Muscle layer of colon (tissue), 2 donors: ENCODE measurements around the gene CYP27A1.

ENCODE experiments used
- H3K27ac ChIP-seq: one replicate; pipeline ENCODE4 v1.7.0; 2013; ENCODE audit warnings: low read depth, mild to moderate bottlenecking, low read length, moderate library complexity
- H3K27me3 ChIP-seq, 2 donors: one replicate each; pipeline ENCODE4 v1.7.0; 2013; ENCODE audit warnings: low read length in 2 of 2, mild to moderate bottlenecking in 2 of 2; ENCODE audit not compliant: insufficient read depth in 2 of 2, control insufficient read depth in 1 of 2
- H3K36me3 ChIP-seq: one replicate; pipeline ENCODE4 v1.7.0; 2013; ENCODE audit warnings: mild to moderate bottlenecking, low read length; ENCODE audit not compliant: insufficient read depth
- H3K4me1 ChIP-seq: one replicate; pipeline ENCODE4 v1.7.0; 2013; ENCODE audit warnings: mild to moderate bottlenecking, low read length; ENCODE audit not compliant: insufficient read depth
- H3K4me3 ChIP-seq, 2 donors: one replicate each; pipeline ENCODE4 v1.7.0; 2013; ENCODE audit warnings: low read length in 2 of 2, low read depth in 1 of 2, mild to moderate bottlenecking in 1 of 2, moderate library complexity in 1 of 2
- H3K9ac ChIP-seq: one replicate; pipeline ENCODE4 v1.7.0; 2013; ENCODE audit warnings: low read length
- H3K9me3 ChIP-seq: one replicate; pipeline ENCODE4 v1.7.0; 2013; ENCODE audit warnings: mild to moderate bottlenecking, low read length
- donor health status: abdominal sarcoma.
- donor health status: Adenocarcinoma of cecum.

Gene CYP27A1

DNA sequence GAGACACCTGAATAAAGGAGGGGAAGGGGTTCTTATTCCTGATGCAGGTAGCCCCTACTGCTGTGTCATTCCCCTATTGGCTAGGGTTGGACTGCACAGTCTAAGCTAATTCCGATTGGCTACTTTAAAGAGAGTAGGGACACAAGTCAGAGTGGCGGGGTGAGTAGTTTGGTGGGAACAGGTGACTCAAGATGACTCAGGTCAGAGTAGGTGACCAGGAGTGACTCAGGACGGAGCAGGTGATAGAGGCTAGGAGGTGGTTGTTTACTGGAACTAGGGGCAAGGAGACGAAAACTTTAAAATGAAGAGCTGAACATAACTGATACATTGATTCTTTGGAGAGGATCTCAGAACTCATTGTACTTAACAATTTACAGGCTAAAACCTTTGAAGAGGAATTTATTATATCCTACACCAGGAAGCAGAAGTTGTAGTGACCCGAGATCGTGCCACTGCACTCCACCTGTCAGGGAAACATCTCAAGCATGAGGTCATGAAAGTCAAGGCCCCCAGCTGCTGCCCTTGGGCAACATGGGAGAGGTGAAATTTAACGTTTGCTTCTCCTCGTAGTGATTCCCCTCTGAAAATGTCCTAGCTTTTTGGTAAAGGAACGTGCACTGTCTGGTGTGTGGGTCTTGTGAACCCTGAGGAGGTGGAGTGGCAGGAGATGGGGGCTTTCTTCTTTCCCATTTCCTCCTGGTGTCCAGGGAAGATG is 4.5 kb upstream of the CYP27A1 start:
- Histone ChIP-seq H3K9ac (no peak overlapping the region), H3K27ac (no peak overlapping the region), H3K4me3 (no peak overlapping the region), H3K36me3 (no peaks in the 10 kb centered on the region), H3K27me3 (peaks cover 0 to 5% of the 10 kb centered on the region in 2 donors), H3K4me1 (no peaks in the 10 kb centered on the region), H3K9me3 (no peaks in the 10 kb centered on the region)

DNA sequence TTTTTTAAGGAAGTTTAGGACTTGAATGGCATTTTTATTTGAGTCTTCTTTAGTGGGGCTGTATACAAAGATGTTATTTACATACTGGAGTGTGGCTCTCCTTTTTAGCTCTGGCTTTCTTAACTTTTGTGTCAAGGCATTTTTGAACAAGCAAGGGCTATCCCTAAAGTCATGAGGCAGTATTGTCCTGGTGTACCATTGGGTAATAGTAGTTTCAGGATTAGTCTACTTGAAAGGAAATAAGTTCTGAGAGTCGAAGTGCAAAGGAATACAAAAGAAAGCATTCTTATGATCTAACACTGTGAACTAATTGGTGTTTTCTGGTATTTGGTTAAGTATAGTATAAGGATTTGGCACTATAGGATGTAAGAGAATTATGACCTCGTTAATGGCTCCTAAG is 1.9 kb upstream of the CYP27A1 start:
- no peaks in the 10 kb centered on the region for H3K36me3 ChIP-seq
- no peaks in the 10 kb centered on the region for H3K9me3 ChIP-seq
- peaks cover 4% of the 10 kb centered on the region for H3K4me1 ChIP-seq
- H3K27ac ChIP-seq, result no peak overlapping the region
- no peak overlapping the region for H3K9ac ChIP-seq
- no peak overlapping the region for H3K4me3 ChIP-seq
- peaks cover 0 to 5% of the 10 kb centered on the region in 2 donors for H3K27me3 ChIP-seq

DNA sequence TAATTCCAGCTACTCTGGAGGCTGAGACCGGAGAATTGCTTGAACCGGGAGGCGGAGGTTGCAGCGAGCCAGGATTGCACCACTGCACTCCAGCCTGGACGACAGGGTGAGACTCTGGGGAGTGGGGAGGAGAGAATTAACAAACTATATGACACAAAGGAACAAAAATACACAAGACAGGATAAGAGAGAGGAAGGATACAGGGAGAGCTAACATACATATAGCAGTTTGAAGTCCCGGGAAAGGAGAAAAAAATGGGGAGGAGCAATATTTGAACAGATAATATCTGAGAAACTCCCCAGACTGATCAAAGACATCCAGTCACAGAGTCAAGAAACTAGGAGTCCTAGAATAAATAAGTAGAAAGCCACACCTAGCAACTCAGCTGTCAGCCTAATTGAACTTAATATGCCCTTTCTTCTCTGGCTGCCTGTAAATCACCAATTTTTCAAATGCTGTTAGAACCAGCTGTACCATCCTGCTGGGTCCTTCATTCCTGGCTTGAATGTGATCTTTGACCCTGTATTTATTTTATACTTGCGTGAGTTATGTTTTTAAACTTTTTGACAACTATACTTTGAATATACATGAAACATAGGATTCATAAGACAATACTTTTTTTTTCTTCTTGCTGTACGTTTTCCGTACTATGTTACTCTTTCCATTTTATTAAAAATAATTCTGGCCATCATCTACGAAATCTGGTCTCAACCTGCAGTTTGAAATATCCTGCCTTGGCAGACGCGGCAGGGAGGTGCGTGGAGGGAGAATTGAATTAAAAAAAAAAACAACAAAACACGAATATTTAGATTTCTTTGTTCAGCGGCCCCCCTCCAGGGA is 876 bp upstream of the CYP27A1 start:
- H3K9me3 ChIP-seq, result no peaks in the 10 kb centered on the region
- peak overlapping the region; percentile 47 for H3K9ac ChIP-seq
- peak overlapping the region; percentile 48 to 85 for H3K4me3 ChIP-seq
- H3K27ac ChIP-seq, result peak overlapping the region; percentile 73
- peaks cover 4% of the 10 kb centered on the region for H3K4me1 ChIP-seq
- no peaks in the 10 kb centered on the region for H3K36me3 ChIP-seq
- H3K27me3 ChIP-seq, result peaks cover 0 to 5% of the 10 kb centered on the region in 2 donors

DNA sequence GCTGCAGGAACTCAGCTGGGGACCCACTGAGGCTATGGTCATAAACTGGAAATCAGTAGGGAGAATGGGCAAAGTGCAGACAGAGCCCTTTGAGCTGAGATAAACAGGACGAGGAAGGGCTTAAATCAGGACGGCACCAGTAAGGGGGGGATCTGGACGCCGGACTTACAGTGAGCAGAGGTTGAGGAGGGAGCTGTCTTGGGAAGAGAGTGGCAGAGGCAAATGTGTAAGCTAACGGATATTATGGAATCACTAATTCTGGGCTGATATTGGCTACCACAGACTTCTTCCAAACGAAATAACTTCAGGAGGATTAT is 539 bp downstream of the CYP27A1 start:
- peak overlapping the region; percentile 47 for H3K9ac ChIP-seq
- peak overlapping the region; percentile 48 to 85 for H3K4me3 ChIP-seq
- no peaks in the 10 kb centered on the region for H3K9me3 ChIP-seq
- peaks cover 0 to 5% of the 10 kb centered on the region in 2 donors for H3K27me3 ChIP-seq
- no peaks in the 10 kb centered on the region for H3K36me3 ChIP-seq
- H3K4me1 ChIP-seq, result peaks cover 4% of the 10 kb centered on the region
- H3K27ac ChIP-seq, result peak overlapping the region; percentile 73

GRCh38 chr2:218783688-218784087 is 1.7 kb downstream of the CYP27A1 start:
- Histone ChIP-seq H3K36me3 (no peaks in the 10 kb centered on the region), H3K4me3 (peak overlapping the region in 1 of 2 donors; percentile 8), H3K4me1 (peaks cover 4% of the 10 kb centered on the region), H3K9ac (no peak overlapping the region), H3K9me3 (no peaks in the 10 kb centered on the region), H3K27me3 (peaks cover 0 to 5% of the 10 kb centered on the region in 2 donors), H3K27ac (no peak overlapping the region)

GRCh38 chr2:218785103-218785502 is 3.2 kb downstream of the CYP27A1 start:
- Histone ChIP-seq H3K4me3 (no peak overlapping the region), H3K4me1 (peaks cover 4% of the 10 kb centered on the region), H3K27ac (no peak overlapping the region)

DNA sequence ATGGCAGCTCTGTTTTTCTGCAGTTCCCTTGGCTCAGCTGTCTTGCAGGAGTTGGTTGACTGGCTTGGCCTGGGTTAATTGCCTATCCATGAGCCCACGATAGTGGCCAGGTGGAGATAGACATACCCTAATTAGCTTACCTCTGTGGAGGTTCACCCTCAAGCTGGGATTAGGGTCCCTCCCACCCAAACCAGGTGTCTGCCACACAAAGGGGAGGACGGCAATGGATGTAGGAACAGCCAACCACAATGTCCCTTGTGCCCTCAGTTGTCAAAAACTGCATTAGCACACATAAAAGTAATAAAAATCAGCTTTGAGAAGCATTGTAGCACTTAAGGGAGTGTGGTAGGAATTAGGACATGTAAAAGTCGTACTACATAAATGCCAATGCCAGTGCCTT is 4.2 kb downstream of the CYP27A1 start:
- Histone ChIP-seq H3K27me3 (peaks cover 0 to 5% of the 10 kb centered on the region in 2 donors), H3K4me3 (no peak overlapping the region), H3K9me3 (no peaks in the 10 kb centered on the region), H3K36me3 (no peaks in the 10 kb centered on the region), H3K4me1 (peaks cover 4% of the 10 kb centered on the region), H3K9ac (no peak overlapping the region), H3K27ac (no peak overlapping the region)

More at GRCh38 chr2:218785103-218785502, 3.2 kb downstream of the CYP27A1 start:
- no peaks in the 10 kb centered on the region for H3K9me3 ChIP-seq
- no peaks in the 10 kb centered on the region for H3K36me3 ChIP-seq
- no peak overlapping the region for H3K9ac ChIP-seq
- peaks cover 0 to 5% of the 10 kb centered on the region in 2 donors for H3K27me3 ChIP-seq

DNA sequence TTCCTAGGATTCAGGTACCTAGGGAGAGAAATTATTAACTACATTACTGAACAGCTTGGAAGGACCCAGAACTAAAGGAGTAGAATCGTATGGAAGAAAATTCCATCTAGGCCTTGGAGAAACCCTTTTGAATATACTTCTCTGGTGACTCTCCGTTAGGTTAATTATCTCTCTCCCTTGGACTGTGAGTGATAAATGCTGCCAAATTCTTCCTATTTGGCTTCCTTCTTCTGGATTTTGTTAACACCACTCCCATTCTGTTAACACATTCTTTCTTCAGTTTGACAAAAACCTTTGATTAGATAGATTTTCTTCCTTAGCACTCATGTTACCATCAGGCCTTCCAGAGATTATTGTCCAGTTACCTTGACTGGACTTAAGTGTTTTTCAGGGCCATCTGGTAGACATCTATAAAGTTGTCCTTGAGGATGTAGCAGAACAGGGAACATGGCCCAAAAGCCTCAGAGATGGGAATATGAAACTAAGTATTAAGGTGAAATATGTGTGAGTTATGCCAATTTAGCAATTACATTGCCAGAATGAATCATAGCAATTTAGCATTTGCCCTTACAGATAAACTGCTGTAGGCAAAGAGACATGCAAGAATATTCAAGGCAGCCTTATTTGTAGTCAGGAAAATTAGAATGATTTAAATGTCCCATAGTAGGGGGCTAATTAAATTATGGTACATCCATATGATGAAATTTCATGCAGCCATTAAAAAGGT is 6.7 kb downstream of the CYP27A1 start:
- Histone ChIP-seq H3K4me3 (no peak overlapping the region), H3K4me1 (peaks cover 4% of the 10 kb centered on the region), H3K27me3 (no peaks in the 10 kb centered on the region), H3K27ac (no peak overlapping the region), H3K36me3 (no peaks in the 10 kb centered on the region), H3K9ac (no peak overlapping the region), H3K9me3 (no peaks in the 10 kb centered on the region)

GRCh38 chr2:218792433-218792832 is 10.5 kb downstream of the CYP27A1 start:
- H3K27ac ChIP-seq, result no peak overlapping the region
- no peaks in the 10 kb centered on the region for H3K4me1 ChIP-seq
- no peaks in the 10 kb centered on the region for H3K27me3 ChIP-seq
- H3K9me3 ChIP-seq, result no peaks in the 10 kb centered on the region
- no peak overlapping the region for H3K9ac ChIP-seq
- no peak overlapping the region for H3K4me3 ChIP-seq
- H3K36me3 ChIP-seq, result no peaks in the 10 kb centered on the region

GRCh38 chr2:218796691-218797090 is 14.7 kb downstream of the CYP27A1 start:
- Histone ChIP-seq H3K9ac (no peak overlapping the region), H3K36me3 (no peaks in the 10 kb centered on the region), H3K9me3 (no peaks in the 10 kb centered on the region), H3K4me3 (no peak overlapping the region), H3K4me1 (no peaks in the 10 kb centered on the region), H3K27me3 (no peaks in the 10 kb centered on the region), H3K27ac (no peak overlapping the region)

DNA sequence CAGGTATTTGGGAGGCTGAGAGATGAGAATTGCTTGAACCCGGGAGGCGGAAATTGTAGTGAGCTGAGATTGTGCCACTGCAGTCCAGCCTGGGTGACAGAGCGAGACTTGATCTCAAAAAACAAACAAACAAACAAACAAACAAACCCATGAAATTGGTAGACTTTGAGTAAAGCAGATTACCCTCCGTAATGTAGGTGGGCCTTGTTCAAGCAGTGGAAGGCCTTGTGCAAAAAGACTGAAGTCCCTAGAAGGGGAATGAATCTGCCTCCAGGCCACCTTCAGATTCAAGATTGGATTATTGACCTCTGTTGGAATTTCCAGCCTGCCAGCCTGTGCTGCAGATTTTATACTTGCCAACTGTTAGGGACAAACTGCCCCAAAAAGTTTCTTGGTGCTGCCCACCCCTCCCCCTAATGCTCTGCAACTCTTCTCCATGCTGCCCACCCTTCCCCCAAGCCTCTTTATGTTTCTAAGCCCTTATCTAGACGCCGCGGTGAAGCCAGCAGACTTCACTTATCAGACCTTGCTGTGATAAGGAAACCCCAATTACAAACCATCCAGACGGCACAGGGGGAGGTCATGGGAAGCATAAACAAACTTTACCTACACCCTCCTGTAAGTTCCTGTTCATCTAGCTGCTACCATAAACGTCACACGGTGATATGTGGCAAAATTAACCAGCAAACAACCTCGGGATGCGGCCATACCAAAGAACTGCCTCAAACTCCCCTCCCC is 17.0 kb downstream of the CYP27A1 start:
- Histone ChIP-seq H3K9me3 (no peaks in the 10 kb centered on the region), H3K27me3 (no peaks in the 10 kb centered on the region), H3K4me3 (no peak overlapping the region), H3K9ac (no peak overlapping the region), H3K27ac (no peak overlapping the region), H3K36me3 (no peaks in the 10 kb centered on the region), H3K4me1 (no peaks in the 10 kb centered on the region)
